GM19099 (cell line): Measurements from ENCODE around the gene TECTB.

ENCODE experiments used
- POLR2A ChIP-seq: IDR thresholded peaks from 3 replicates; pipeline ENCODE4 v1.6.1; 2011; ENCODE audit warnings: low read depth; ENCODE audit not compliant: insufficient read length; ENCODE audit errors: extremely low read depth

Gene TECTB

GRCh38 chr10:112347709-112348671 is 64.8 kb downstream of the TECTB start:
- TF ChIP-seq POLR2A, result no peak

GRCh38 chr10:112348759-112349158 is 65.6 kb downstream of the TECTB start:
- TF ChIP-seq POLR2A, result no peak

GRCh38 chr10:112349521-112350085 is 66.4 kb downstream of the TECTB start:
- TF ChIP-seq POLR2A, result no peak

- TF ChIP-seq POLR2A, result no peak
Observed at GRCh38 chr10:112351146-112351545, 67.9 kb downstream of the TECTB start.

GRCh38 chr10:112352044-112352443 is 68.8 kb downstream of the TECTB start:
- no peak for TF ChIP-seq POLR2A

- TF ChIP-seq POLR2A, result no peak
Observed at GRCh38 chr10:112353046-112353445, 69.8 kb downstream of the TECTB start.
